Measurements from ENCODE around the gene CASQ1. TPM values are rescaled to one million over a fixed set of nuclear protein-coding genes. Genes with fewer than 3 reads are reported as not detected.
A peak's percentile ranks its signal among the peaks of the same experiment; 100 is the strongest.

Gene CASQ1
- total RNA-seq, 4 donors from 2014 or later = 0.95 TPM; not detected in 3

GRCh38 chr1:160157174-160157573 is 33.2 kb upstream of the CASQ1 start:
- no peaks in the 10 kb centered on the region for H3K9me3 ChIP-seq
- TF ChIP-seq, protein P1, sequence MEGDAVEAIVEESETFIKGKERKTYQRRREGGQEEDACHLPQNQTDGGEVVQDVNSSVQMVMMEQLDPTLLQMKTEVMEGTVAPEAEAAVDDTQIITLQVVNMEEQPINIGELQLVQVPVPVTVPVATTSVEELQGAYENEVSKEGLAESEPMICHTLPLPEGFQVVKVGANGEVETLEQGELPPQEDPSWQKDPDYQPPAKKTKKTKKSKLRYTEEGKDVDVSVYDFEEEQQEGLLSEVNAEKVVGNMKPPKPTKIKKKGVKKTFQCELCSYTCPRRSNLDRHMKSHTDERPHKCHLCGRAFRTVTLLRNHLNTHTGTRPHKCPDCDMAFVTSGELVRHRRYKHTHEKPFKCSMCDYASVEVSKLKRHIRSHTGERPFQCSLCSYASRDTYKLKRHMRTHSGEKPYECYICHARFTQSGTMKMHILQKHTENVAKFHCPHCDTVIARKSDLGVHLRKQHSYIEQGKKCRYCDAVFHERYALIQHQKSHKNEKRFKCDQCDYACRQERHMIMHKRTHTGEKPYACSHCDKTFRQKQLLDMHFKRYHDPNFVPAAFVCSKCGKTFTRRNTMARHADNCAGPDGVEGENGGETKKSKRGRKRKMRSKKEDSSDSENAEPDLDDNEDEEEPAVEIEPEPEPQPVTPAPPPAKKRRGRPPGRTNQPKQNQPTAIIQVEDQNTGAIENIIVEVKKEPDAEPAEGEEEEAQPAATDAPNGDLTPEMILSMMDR (IDR thresholded peaks at IDR 0.05) = no peak
- TF ChIP-seq POLR2A (IDR thresholded peaks at IDR 0.05) = no peak
- H3K4me1 ChIP-seq = no peaks in the 10 kb centered on the region
- intact Hi-C loops (cut with DNase I) = no loop called here
- no peaks in the 10 kb centered on the region for H3K27me3 ChIP-seq
- DNase-seq = no peak
- H3K4me3 ChIP-seq = no peak overlapping the region
- H3K36me3 ChIP-seq = no peaks in the 10 kb centered on the region
- H3K27ac ChIP-seq = no peak overlapping the region
- WGBS, 2 donors = 68 to 76% methylated on average over 4 of the region's 4 CpGs

- WGBS, 2 donors = 67 to 80% methylated on average over 3 of the region's 3 CpGs
- Histone ChIP-seq H3K27ac (no peak overlapping the region), H3K36me3 (no peaks in the 10 kb centered on the region), H3K4me3 (no peak overlapping the region), H3K9me3 (no peaks in the 10 kb centered on the region), H3K4me1 (no peaks in the 10 kb centered on the region), H3K27me3 (no peaks in the 10 kb centered on the region)
- TF ChIP-seq, protein P1 (IDR thresholded peaks at IDR 0.05) = no peak
- TF ChIP-seq POLR2A (IDR thresholded peaks at IDR 0.05) = no peak
- intact Hi-C loops (cut with DNase I) = no loop called here
- no peak for DNase-seq
Observed at GRCh38 chr1:160158031-160158430, 32.3 kb upstream of the CASQ1 start.

DNA sequence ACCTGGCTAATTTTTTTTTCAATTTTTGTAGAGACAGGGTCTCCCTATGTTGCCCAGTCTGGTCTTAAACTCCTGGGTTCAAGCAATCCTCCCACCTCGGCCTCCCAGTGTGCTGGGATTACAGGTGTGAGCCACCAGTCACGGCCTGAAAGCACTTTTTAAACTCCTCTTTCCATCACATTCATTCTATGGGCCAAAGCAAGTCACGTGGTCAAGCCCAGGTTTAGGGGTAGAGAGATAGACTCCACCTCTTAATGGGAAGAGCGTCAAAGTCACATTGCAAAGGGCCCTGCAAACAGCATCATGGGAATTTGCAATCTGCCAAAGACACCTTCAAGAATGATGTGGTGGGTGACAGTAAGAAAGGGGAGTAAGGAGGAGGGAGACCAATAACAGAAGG is 31.8 kb upstream of the CASQ1 start:
- no peaks in the 10 kb centered on the region for H3K9me3 ChIP-seq
- no peaks in the 10 kb centered on the region for H3K4me1 ChIP-seq
- H3K4me3 ChIP-seq = no peak overlapping the region
- no peak for DNase-seq
- H3K36me3 ChIP-seq = no peaks in the 10 kb centered on the region
- 79 to 83% methylated on average over 2 to 4 of the region's 4 CpGs for WGBS, 2 donors
- H3K27ac ChIP-seq = no peak overlapping the region
- intact Hi-C loops (cut with DNase I) = no loop called here
- TF ChIP-seq POLR2A (IDR thresholded peaks at IDR 0.05) = no peak
- TF ChIP-seq, protein P1 (IDR thresholded peaks at IDR 0.05) = no peak
- no peaks in the 10 kb centered on the region for H3K27me3 ChIP-seq

- DNase-seq = no peak
Observed at GRCh38 chr1:160159846-160160245, 30.5 kb upstream of the CASQ1 start.

DNA sequence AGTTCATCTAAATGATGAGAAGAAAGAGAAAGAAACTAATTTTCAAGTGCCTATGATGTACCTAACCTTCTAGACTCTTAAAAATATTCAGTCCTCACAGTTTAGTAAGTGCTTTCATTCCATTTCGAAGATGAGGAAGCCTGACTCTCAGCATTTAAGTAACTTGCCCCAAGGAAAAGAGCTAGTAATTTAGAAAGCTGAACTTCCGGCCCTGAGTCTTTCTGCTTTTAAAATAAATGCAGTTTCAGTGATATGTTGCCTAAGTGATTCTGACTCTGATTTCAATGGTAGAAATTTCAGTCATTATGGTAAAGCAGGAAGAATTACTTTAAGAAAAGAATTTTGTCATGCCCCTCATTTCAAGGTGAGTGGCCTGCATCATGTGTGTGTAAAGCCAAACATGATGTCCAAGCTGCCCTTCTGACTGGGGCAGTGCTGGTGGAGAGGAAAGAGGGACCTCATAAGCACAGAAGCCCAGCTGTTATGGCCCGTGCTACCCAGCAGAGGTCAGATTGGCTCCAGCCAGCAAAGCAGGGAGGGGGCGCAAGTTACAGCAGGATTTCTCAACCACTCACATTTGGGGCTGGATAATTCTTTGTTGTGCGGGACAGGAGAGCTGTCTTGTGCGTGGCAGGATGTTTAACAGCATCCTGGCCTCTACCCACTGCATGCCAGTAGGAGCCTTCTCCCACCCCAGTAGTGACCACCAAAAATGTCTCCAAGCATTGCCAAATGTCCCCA is 28.2 kb upstream of the CASQ1 start:
- TF ChIP-seq POLR2A (IDR thresholded peaks at IDR 0.05) = no peak
- TF ChIP-seq, protein P1 (IDR thresholded peaks at IDR 0.05) = peak in 2 of 6 experiments; percentile 5 to 10
- WGBS, 2 donors = 63 to 67% methylated on average over 3 to 6 of the region's 6 CpGs

More at GRCh38 chr1:160159846-160160245, 30.5 kb upstream of the CASQ1 start:
- no peaks in the 10 kb centered on the region for H3K4me1 ChIP-seq
- H3K27ac ChIP-seq = no peak overlapping the region
- no peak overlapping the region for H3K4me3 ChIP-seq
- H3K9me3 ChIP-seq = no peaks in the 10 kb centered on the region
- intact Hi-C loops (cut with DNase I) = no loop called here
- H3K36me3 ChIP-seq = no peaks in the 10 kb centered on the region
- no peaks in the 10 kb centered on the region for H3K27me3 ChIP-seq
- no peak for TF ChIP-seq POLR2A (IDR thresholded peaks at IDR 0.05)
- TF ChIP-seq, protein P1 (IDR thresholded peaks at IDR 0.05) = no peak

More for the DNA sequence above, 28.2 kb upstream of the CASQ1 start:
- no peak for DNase-seq
- Histone ChIP-seq H3K4me1 (no peaks in the 10 kb centered on the region), H3K36me3 (no peaks in the 10 kb centered on the region), H3K9me3 (no peaks in the 10 kb centered on the region), H3K4me3 (no peak overlapping the region), H3K27me3 (peaks cover 0 to 14% (median 0%) of the 10 kb centered on the region in 4 donors), H3K27ac (no peak overlapping the region)
- intact Hi-C loops (cut with DNase I) = no loop called here
